Tibial nerve (tissue), 4 donors: ENCODE data around the gene CAMK2G.

Experiments used
- EP300 ChIP-seq, 2 donors: sonication (generic); formaldehyde crosslinking; IDR thresholded peaks; one replicate each; pipeline ENCODE4 v1.6.1; 2017; ENCODE audit warnings: antibody characterized with exemption in 2 of 2, mild to moderate bottlenecking in 1 of 2
- POLR2A ChIP-seq, 2 donors: fragments of 450-650 bp; IDR thresholded peaks; one replicate each; pipeline ENCODE4 v1.6.1; 2017; ENCODE audit warnings: antibody characterized with exemption in 2 of 2, mild to moderate bottlenecking in 2 of 2, moderate library complexity in 2 of 2
- TF ChIP-seq, protein P1 (sequence below), 5 experiments: fragments of 200-600 bp in 3 of 5; fragments of 450-650 bp in 2 of 5; sonication (generic) in 3 of 5; IDR thresholded peaks; one replicate each; pipeline ENCODE4 v1.5.1; 2016 to 2019; ENCODE audit warnings: antibody characterized with exemption in 5 of 5, mild to moderate bottlenecking in 3 of 5, moderate library complexity in 2 of 5

- TF ChIP-seq, protein P1, sequence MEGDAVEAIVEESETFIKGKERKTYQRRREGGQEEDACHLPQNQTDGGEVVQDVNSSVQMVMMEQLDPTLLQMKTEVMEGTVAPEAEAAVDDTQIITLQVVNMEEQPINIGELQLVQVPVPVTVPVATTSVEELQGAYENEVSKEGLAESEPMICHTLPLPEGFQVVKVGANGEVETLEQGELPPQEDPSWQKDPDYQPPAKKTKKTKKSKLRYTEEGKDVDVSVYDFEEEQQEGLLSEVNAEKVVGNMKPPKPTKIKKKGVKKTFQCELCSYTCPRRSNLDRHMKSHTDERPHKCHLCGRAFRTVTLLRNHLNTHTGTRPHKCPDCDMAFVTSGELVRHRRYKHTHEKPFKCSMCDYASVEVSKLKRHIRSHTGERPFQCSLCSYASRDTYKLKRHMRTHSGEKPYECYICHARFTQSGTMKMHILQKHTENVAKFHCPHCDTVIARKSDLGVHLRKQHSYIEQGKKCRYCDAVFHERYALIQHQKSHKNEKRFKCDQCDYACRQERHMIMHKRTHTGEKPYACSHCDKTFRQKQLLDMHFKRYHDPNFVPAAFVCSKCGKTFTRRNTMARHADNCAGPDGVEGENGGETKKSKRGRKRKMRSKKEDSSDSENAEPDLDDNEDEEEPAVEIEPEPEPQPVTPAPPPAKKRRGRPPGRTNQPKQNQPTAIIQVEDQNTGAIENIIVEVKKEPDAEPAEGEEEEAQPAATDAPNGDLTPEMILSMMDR (IDR thresholded peaks at IDR 0.05), result no peak
- TF ChIP-seq POLR2A (IDR thresholded peaks at IDR 0.05) (no peak), EP300 (IDR thresholded peaks at IDR 0.05) (no peak)
These were observed 14.9 kb downstream of the CAMK2G start for GRCh38 chr10:73859428-73859783.
